Stimulated activated CD8-positive, alpha-beta memory T cell treated with anti-CD3 and anti-CD28 coated beads, Interleukin-4, amount 100 ng/mL, for 48 hours (primary cell): ENCODE results near the gene SIKE1.
"Not testable (repeated sequence)": the region's sequence is repeated elsewhere in the genome, so short reads cannot be mapped to it uniquely, and the experiment has no call there.

ENCODE experiments used
- DNase-seq: peaks from one replicate; pipeline ENCODE4 v3.0.0-alpha.2; 2020

Gene SIKE1

GRCh38 chr1:114780344-114781226, at the start of gene SIKE1:
SIKE1 (minus strand) TSS chr1:114780685; CDS start chr1:114780607, 78 bp downstream.
- DNase-seq: peak; percentile 94

GRCh38 chr1:114830075-114830474, 49.6 kb upstream of the SIKE1 start:
- not testable (repeated sequence) for DNase-seq

- no peak for DNase-seq
These were observed 47.8 kb upstream of the SIKE1 start for GRCh38 chr1:114828251-114828650.

- no peak for DNase-seq
These were observed 41.5 kb upstream of the SIKE1 start for GRCh38 chr1:114821978-114822377.

GRCh38 chr1:114820392-114820791, 39.9 kb upstream of the SIKE1 start:
- DNase-seq: no peak

GRCh38 chr1:114819869-114820268, 39.4 kb upstream of the SIKE1 start:
- DNase-seq: no peak

GRCh38 chr1:114804449-114804848, 24.0 kb upstream of the SIKE1 start:
- not testable (repeated sequence) for DNase-seq

GRCh38 chr1:114803001-114803400, 22.5 kb upstream of the SIKE1 start:
- no peak for DNase-seq

- no peak for DNase-seq
These were observed 13.6 kb upstream of the SIKE1 start for GRCh38 chr1:114794038-114794437.

GRCh38 chr1:114790581-114790980, 10.1 kb upstream of the SIKE1 start:
- not testable (repeated sequence) for DNase-seq

- DNase-seq: not testable (repeated sequence)
These were observed 6.0 kb upstream of the SIKE1 start for GRCh38 chr1:114786440-114786839.

GRCh38 chr1:114782476-114782875, 2.0 kb upstream of the SIKE1 start:
- no peak for DNase-seq

GRCh38 chr1:114779722-114780121, 763 bp downstream of the SIKE1 start:
- no peak for DNase-seq

- DNase-seq: not testable (repeated sequence)
These were observed 3.8 kb downstream of the SIKE1 start for GRCh38 chr1:114776726-114777125.

GRCh38 chr1:114771992-114772391, 8.5 kb downstream of the SIKE1 start:
- DNase-seq: no peak

GRCh38 chr1:114770989-114771388, 9.5 kb downstream of the SIKE1 start:
- no peak for DNase-seq

- DNase-seq: no peak
These were observed 15.8 kb downstream of the SIKE1 start for GRCh38 chr1:114764689-114765088.

- DNase-seq: no peak
These were observed 22.1 kb downstream of the SIKE1 start for GRCh38 chr1:114758256-114758832.

GRCh38 chr1:114757455-114758255, 22.8 kb downstream of the SIKE1 start, which contains the start of gene CSDE1:
CSDE1 (minus strand) TSS chr1:114757984; CDS start chr1:114739890, 18,094 bp downstream.
- peak; percentile 97 for DNase-seq

- peak; percentile 42 for DNase-seq
These were observed 23.5 kb downstream of the SIKE1 start for GRCh38 chr1:114756949-114757454.

- no peak for DNase-seq
These were observed 24.2 kb downstream of the SIKE1 start for GRCh38 chr1:114756009-114756892.
